ENCODE data around the gene GAL3ST3. TPM values are rescaled to one million over a fixed set of nuclear protein-coding genes. Genes with fewer than 3 reads are reported as not detected.

The GAL3ST3 gene
- total and polyA plus RNA-seq, 2 experiments from 2014 or later, result 0.80 to 1.1 TPM

DNA sequence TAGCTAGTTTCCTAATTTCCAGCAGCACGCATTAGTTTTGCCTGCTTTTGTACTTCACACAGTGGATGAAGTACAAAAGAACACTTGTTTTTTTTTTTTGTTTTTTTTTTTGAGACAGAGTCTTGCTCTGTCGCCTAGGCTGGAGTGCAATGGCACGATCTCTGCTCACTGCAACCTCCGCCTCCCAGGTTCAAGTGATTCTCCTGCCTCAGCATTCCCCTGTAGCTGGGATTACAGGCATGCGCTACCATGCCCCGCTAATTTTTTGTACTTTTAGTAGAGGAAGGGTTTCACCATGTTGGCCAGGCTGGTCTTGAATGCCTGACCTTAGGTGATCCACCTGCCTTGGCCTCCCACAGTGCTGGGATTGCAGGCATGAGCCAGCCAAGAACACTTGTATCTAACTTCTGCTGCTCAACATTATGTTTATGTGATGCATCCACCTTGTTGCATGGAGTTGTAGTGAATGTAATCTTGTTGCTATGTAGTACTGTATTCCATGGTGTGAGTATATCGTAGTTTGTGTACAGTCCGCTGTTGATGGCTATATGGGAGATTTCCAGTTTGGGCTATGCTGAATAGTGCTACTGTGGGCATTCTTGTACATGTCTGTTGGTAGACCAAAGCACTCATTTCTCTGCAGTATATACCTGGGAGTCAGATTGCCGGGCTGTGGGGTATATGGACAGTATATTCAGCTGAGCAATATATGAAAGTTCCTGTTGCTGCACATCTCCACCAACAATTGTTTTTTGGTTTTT, 38.4 kb upstream of the GAL3ST3 start:
- DNase-seq (ENCODE audit: low spot score), result no peak
- H3K79me2 ChIP-seq, result peaks cover 86% of the 10 kb centered on the region
- no peak overlapping the region for H2AFZ ChIP-seq
- H3K36me3 ChIP-seq (replicated peaks; ENCODE audit: insufficient read depth, low read depth), result no peaks in the 10 kb centered on the region
- no peaks in the 10 kb centered on the region for H3K9me2 ChIP-seq (replicated peaks; ENCODE audit: insufficient read depth)
- no peaks in the 10 kb centered on the region for H3K9me3 ChIP-seq (ENCODE audit: low read depth)
- H3K27me3 ChIP-seq, result no peaks in the 10 kb centered on the region
- H3K27ac ChIP-seq, result no peak overlapping the region
- H3K4me3 ChIP-seq, result no peak overlapping the region
- WGBS (ENCODE audit: low lambda C conversion rate, missing lambda C conversion rate), result 92% methylated on average over 8 of the region's 9 CpGs
- TF ChIP-seq EZH2phosphoT487 (IDR thresholded peaks at IDR 0.05; ENCODE audit: low read depth, severe bottlenecking, unreplicated experiment), result no peak
- peaks cover 3% of the 10 kb centered on the region for H4K20me1 ChIP-seq (ENCODE audit: insufficient read depth, poor library complexity, severe bottlenecking)
- peaks cover 15% of the 10 kb centered on the region for H3K4me1 ChIP-seq (ENCODE audit: insufficient read depth)
- no peak overlapping the region for H3K4me2 ChIP-seq

GRCh38 chr11:66084821-66085475, 36.0 kb upstream of the GAL3ST3 start:
- peaks cover 3% of the 10 kb centered on the region for H4K20me1 ChIP-seq (ENCODE audit: insufficient read depth, poor library complexity, severe bottlenecking)
- DNase-seq (ENCODE audit: low spot score), result no peak
- TF ChIP-seq, protein P1, sequence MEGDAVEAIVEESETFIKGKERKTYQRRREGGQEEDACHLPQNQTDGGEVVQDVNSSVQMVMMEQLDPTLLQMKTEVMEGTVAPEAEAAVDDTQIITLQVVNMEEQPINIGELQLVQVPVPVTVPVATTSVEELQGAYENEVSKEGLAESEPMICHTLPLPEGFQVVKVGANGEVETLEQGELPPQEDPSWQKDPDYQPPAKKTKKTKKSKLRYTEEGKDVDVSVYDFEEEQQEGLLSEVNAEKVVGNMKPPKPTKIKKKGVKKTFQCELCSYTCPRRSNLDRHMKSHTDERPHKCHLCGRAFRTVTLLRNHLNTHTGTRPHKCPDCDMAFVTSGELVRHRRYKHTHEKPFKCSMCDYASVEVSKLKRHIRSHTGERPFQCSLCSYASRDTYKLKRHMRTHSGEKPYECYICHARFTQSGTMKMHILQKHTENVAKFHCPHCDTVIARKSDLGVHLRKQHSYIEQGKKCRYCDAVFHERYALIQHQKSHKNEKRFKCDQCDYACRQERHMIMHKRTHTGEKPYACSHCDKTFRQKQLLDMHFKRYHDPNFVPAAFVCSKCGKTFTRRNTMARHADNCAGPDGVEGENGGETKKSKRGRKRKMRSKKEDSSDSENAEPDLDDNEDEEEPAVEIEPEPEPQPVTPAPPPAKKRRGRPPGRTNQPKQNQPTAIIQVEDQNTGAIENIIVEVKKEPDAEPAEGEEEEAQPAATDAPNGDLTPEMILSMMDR (IDR thresholded peaks at IDR 0.05; ENCODE audit: poor library complexity), result no peak
- no peak for TF ChIP-seq EZH2phosphoT487 (IDR thresholded peaks at IDR 0.05; ENCODE audit: low read depth, severe bottlenecking, unreplicated experiment)
- no peak for TF ChIP-seq EZH2 (IDR thresholded peaks at IDR 0.05; ENCODE audit: borderline replicate concordance)
- peaks cover 94% of the 10 kb centered on the region for H3K79me2 ChIP-seq
- no peak overlapping the region for H2AFZ ChIP-seq
- 88% methylated on average over 3 of the region's 3 CpGs for WGBS (ENCODE audit: low lambda C conversion rate, missing lambda C conversion rate)
- H3K27me3 ChIP-seq, result no peaks in the 10 kb centered on the region
- H3K4me3 ChIP-seq, result no peak overlapping the region
- H3K9me2 ChIP-seq (replicated peaks; ENCODE audit: insufficient read depth), result no peaks in the 10 kb centered on the region
- peaks cover 31% of the 10 kb centered on the region for H3K4me1 ChIP-seq (ENCODE audit: insufficient read depth)
- H3K36me3 ChIP-seq (replicated peaks; ENCODE audit: insufficient read depth, low read depth), result no peaks in the 10 kb centered on the region
- H3K4me2 ChIP-seq, result no peak overlapping the region
- H3K9me3 ChIP-seq (ENCODE audit: low read depth), result no peaks in the 10 kb centered on the region
- no peak overlapping the region for H3K27ac ChIP-seq

GRCh38 chr11:66083767-66084166, 34.8 kb upstream of the GAL3ST3 start:
- H3K27me3 ChIP-seq, result no peaks in the 10 kb centered on the region
- no peaks in the 10 kb centered on the region for H3K9me3 ChIP-seq (ENCODE audit: low read depth)
- H3K79me2 ChIP-seq, result peaks cover 94% of the 10 kb centered on the region
- WGBS (ENCODE audit: low lambda C conversion rate, missing lambda C conversion rate), result 86% methylated on average over 3 of the region's 3 CpGs
- H3K4me3 ChIP-seq, result no peak overlapping the region
- no peak overlapping the region for H2AFZ ChIP-seq
- TF ChIP-seq EZH2 (IDR thresholded peaks at IDR 0.05; ENCODE audit: borderline replicate concordance), result no peak
- TF ChIP-seq EZH2phosphoT487 (IDR thresholded peaks at IDR 0.05; ENCODE audit: low read depth, severe bottlenecking, unreplicated experiment), result no peak
- TF ChIP-seq, protein P1 (IDR thresholded peaks at IDR 0.05; ENCODE audit: poor library complexity), result no peak
- no peaks in the 10 kb centered on the region for H3K36me3 ChIP-seq (replicated peaks; ENCODE audit: insufficient read depth, low read depth)
- H3K27ac ChIP-seq, result peak overlapping the region; percentile 42
- H3K4me1 ChIP-seq (ENCODE audit: insufficient read depth), result peaks cover 35% of the 10 kb centered on the region
- peak overlapping the region; percentile 30 for H3K4me2 ChIP-seq
- H3K9me2 ChIP-seq (replicated peaks; ENCODE audit: insufficient read depth), result no peaks in the 10 kb centered on the region
- DNase-seq (ENCODE audit: low spot score), result no peak
- H4K20me1 ChIP-seq (ENCODE audit: insufficient read depth, poor library complexity, severe bottlenecking), result peaks cover under 1% of the 10 kb centered on the region
